HK-2 (cell line): ENCODE data around the gene SPATA31A3.
"Not testable (repeated sequence)": the region's sequence is repeated elsewhere in the genome, so short reads cannot be mapped to it uniquely, and the experiment has no call there.

ENCODE experiments used
- DNase-seq: peaks from one replicate; pipeline ENCODE4 v3.0.0-alpha.2; 2018; ENCODE audit not compliant: unreplicated experiment

The SPATA31A3 gene

DNA sequence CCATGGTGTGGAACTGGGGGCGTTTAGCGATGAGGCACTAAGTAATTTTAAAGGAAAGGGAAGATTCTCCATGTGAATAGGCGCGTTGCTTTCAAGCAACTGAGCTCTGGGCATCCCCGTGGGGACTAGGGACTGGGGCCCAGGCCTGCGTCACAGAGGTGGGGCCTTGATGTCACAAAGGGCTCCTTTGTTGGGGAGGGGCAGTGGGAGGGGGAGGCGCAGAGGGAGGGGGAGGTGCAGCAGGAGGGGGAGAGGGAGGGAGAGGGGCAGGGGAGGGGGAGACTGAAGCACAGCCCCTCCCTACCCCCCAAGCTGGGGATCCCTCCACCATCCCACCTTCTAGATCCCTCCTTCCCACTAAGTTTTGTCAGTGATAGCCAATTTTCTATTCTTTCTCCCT lies at the start of gene SPATA31A3:
TSS of gene SPATA31A3 (minus strand) at position 101 of the 400 bp plus-strand sequence. CDS start at position 72, 29 bp downstream.
- DNase-seq: not testable (repeated sequence)

DNA sequence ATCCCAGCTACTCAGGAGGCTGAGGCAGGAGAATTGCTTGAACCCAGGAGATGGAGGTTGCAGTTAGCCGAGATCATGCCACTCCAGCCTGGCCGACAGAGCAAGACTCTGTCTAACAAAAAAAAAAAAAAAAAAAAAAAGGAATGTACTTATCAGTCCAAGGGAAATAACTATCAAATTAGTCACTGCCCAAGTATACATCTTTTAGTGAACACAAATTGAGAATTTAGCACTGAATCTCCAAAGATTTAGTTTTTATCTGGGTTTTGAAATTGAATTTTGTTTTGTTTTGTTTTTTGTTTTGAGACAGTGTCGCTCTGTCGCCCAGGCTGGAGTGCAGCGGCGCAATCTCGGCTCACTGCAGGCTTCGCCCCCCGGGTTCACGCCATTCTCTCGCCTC lies 39.8 kb downstream of the SPATA31A3 start:
- DNase-seq: not testable (repeated sequence)

DNA sequence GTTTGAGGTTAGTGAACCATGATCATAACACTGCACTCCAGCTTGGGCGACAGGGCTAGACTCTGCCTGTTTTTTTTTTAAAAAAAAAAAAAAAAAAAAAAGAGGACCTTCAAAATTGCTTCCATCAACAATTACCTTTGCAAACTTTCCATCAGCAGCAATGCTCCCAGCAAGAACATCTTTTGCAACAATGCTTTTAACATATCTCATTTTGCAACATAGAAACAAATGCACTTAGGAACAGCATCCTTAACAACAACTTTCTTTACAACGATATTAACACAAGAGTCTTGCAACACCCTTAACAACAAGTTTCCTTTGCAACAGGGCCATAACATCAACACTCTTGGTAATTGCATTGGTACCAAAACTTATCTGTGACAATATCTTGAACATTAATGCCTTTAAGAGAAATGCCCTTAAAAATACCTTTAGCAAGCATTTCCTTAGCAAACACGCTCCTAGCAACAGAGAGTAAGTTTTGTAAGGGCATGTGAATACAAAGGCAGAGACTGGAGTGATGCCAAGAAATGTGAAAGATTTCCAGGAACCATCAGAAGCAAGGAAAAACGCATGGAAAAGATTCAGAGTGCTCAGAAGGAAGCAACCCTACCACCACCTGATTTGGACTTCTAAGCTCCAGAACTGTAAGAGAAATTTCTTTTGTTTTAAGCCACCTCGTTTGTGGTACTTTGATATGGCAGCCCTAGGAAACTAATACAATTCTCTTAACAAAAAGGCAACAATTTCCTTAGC lies 49.8 kb downstream of the SPATA31A3 start:
- DNase-seq: not testable (repeated sequence)

DNA sequence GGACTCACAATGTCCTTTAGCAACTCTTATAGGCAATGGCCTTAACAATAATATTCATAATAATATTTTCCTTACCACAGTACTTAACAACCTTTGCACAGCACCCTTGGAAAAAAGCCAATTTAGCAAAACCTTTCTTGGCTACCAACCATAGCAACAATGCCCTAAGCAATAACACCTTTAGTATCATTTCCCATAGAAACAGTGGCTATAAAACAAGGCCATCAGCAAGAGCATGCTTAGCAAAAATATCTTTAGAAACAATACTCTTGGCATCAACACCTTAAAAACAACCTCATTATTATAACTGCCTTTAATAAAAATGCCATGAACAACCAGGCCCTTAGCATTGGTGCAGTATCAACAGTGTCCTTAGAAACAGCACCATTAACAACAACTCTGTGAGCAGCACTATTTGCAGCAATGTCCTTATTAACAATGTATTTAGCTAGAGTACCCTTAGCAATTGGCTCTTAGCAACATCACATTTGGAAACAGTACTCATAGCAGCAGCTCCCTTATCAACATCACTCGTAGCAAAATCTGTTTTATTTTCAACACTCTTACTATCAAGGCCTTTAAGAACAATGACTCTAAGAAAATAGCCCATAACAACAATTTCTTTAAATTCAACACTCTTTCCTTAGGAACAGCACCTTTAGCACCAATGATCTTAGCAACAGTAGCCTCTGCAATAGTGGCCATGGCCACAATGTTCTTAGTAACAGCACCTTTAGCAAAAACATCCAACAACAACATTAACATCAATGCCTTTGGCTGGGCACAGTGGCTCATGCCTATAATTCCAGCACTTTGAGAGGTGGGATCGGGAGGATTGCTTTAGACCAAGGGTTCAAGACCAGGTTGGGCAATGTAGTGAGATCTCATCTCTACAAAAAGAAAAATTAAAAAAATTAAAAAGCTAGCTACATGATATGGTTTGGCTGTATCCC lies 52.2 kb downstream of the SPATA31A3 start:
- not testable (repeated sequence) for DNase-seq

DNA sequence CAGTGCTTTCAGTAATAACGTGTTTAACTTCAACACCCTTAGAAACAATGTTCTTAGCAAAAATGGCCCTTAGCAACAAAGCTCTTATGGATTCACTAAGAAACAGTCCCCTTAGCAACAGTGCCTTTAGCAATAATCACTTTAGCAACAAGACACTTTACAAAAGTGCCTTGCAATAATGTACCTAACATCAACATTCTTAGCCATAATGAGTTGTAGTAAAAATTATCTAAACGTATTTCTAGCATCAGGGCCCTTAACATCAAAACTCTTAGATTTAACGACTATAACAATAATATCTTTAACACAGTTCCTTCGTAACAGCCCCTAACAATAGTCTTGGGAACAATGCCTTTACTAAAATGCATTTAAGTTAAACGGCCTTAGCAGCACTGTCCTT lies 54.0 kb downstream of the SPATA31A3 start:
- DNase-seq: not testable (repeated sequence)

DNA sequence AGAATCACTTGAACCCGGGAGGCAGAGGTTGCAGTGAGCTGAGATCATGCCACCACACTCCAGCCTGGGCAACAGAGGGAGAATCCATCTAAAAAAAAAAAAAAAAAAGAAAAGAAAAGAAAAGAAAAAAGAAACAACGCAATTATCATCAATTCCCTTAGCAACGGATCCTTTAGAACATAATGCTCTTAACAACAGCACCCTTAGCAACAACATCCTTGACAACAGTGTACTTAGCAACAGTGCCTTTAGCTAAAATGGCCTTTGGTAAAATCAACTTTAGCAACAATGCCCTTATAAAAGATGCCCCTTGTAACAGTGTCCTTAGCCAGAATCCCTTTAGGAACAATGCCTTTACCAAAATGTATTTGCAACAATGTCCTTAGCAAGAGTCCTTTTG lies 54.7 kb downstream of the SPATA31A3 start:
- DNase-seq: not testable (repeated sequence)
